ENCODE results near the gene LVRN.

Gene LVRN

DNA sequence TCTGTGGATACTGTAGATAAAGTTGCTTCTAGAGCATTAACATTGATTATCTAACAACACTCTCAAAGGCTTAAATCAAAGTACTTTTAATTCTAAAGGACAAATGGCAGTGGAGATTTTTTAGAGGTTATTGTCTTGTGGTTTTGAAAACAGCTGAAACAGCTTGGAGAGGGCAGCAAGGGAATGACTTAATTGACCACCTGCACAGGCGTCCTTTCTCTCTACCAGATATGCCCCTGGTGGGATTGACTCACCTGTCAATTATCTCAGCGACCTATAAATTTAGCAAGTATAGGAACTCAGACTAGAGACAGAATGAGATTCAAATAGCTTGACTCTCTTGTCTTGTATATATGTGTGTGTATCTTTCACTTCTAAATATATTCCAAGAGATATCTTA lies 83.5 kb downstream of the LVRN start:
- no peaks in the 10 kb centered on the region for H3K36me3 ChIP-seq (ENCODE audit: control insufficient read depth, insufficient read depth, low read length)
- no peaks in the 10 kb centered on the region for H3K9me3 ChIP-seq (ENCODE audit: control insufficient read depth, low read length)
- H3K4me3 ChIP-seq (ENCODE audit: low read depth, low read length) = no peak overlapping the region
- no peak overlapping the region for H3K9ac ChIP-seq
- H3K4me2 ChIP-seq (ENCODE audit: low read length) = no peak overlapping the region
- H3K27ac ChIP-seq = no peak overlapping the region
- TF ChIP-seq, protein P1, sequence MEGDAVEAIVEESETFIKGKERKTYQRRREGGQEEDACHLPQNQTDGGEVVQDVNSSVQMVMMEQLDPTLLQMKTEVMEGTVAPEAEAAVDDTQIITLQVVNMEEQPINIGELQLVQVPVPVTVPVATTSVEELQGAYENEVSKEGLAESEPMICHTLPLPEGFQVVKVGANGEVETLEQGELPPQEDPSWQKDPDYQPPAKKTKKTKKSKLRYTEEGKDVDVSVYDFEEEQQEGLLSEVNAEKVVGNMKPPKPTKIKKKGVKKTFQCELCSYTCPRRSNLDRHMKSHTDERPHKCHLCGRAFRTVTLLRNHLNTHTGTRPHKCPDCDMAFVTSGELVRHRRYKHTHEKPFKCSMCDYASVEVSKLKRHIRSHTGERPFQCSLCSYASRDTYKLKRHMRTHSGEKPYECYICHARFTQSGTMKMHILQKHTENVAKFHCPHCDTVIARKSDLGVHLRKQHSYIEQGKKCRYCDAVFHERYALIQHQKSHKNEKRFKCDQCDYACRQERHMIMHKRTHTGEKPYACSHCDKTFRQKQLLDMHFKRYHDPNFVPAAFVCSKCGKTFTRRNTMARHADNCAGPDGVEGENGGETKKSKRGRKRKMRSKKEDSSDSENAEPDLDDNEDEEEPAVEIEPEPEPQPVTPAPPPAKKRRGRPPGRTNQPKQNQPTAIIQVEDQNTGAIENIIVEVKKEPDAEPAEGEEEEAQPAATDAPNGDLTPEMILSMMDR (IDR thresholded peaks at IDR 0.05) = no peak
- no peak overlapping the region for H2AFZ ChIP-seq
- H3K79me2 ChIP-seq = no peaks in the 10 kb centered on the region
- no peaks in the 10 kb centered on the region for H3K27me3 ChIP-seq (ENCODE audit: control insufficient read depth, insufficient read depth, low read length)
- no peaks in the 10 kb centered on the region for H3K4me1 ChIP-seq

DNA sequence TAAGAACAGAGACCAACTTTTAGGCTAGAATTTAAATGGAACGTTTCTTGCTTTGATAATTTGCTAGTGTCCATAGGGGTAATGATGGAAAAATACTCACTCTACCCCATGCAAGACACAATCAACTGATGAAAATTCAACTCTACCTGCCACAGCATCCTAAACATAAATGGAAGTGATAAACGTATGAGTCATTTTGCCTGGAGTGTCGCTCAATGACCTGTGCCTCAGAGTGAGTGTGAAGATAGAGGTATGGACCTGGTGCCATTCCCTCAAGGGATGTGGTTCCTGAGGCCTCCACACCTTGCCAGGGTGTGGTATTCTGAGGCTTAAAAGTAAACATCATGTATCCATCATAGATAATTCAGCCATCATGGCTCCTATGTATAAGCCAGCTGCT lies 84.0 kb downstream of the LVRN start:
- no peak overlapping the region for H3K27ac ChIP-seq
- no peak overlapping the region for H3K4me2 ChIP-seq (ENCODE audit: low read length)
- TF ChIP-seq, protein P1 (IDR thresholded peaks at IDR 0.05) = no peak
- no peaks in the 10 kb centered on the region for H3K79me2 ChIP-seq
- H3K9me3 ChIP-seq (ENCODE audit: control insufficient read depth, low read length) = no peaks in the 10 kb centered on the region
- H3K36me3 ChIP-seq (ENCODE audit: control insufficient read depth, insufficient read depth, low read length) = no peaks in the 10 kb centered on the region
- no peaks in the 10 kb centered on the region for H3K4me1 ChIP-seq
- H3K27me3 ChIP-seq (ENCODE audit: control insufficient read depth, insufficient read depth, low read length) = no peaks in the 10 kb centered on the region
- no peak overlapping the region for H2AFZ ChIP-seq
- H3K4me3 ChIP-seq (ENCODE audit: low read depth, low read length) = no peak overlapping the region
- no peak overlapping the region for H3K9ac ChIP-seq

DNA sequence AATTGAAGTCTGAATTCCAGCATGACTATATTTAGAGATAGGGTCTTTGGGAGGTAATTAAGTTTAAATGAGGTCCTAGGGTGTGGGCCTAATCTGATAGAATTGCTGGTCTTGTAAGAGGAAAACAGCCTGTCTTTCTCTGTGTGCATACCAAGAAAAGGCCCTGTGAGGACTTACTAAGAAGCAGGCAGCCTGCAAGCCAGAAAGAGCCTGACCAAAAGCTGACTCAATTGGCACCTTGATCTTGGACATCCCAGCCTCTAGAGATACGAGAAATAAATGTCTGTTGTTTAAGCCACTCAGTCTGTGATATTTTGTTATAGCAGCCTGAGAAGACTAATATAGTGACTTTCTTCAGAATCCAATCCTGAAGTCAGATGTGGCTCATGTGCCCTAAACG lies 84.5 kb downstream of the LVRN start:
- Histone ChIP-seq H3K9me3 (ENCODE audit: control insufficient read depth, low read length) (no peaks in the 10 kb centered on the region), H3K27ac (no peak overlapping the region), H3K4me2 (ENCODE audit: low read length) (no peak overlapping the region), H3K36me3 (ENCODE audit: control insufficient read depth, insufficient read depth, low read length) (no peaks in the 10 kb centered on the region), H3K9ac (no peak overlapping the region), H3K27me3 (ENCODE audit: control insufficient read depth, insufficient read depth, low read length) (no peaks in the 10 kb centered on the region), H3K4me3 (ENCODE audit: low read depth, low read length) (no peak overlapping the region), H3K79me2 (no peaks in the 10 kb centered on the region), H3K4me1 (no peaks in the 10 kb centered on the region), H2AFZ (no peak overlapping the region)
- TF ChIP-seq, protein P1 (IDR thresholded peaks at IDR 0.05) = no peak

DNA sequence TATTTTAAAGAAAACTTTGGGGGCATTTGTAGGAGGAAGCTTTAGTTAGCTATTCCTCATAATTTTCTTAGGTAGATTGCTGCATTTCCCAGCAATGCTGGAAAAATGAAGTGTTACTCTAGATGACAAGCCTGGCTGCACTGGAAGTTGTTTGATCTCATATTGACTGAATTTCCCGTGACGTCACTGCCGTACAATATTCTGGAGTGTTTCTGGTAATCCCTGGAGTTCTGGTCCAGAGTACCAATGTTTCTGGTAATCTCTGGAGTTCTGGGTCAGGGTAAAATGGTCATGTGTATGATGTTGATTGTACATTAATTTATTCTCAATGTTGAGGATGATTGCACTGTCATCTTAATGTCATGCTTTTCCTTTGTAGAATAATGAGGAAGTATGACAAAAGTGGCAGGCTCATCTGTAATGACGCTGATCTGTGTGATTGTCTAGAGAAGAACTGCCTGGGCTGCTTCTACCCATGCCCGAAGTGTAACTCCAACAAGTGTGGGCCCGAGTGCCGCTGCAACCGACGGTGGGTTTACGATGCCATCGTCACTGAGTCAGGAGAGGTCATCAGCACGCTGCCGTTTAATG lies 96.2 kb downstream of the LVRN start:
- H3K4me3 ChIP-seq (ENCODE audit: low read depth, low read length) = no peak overlapping the region
- no peak overlapping the region for H2AFZ ChIP-seq
- H3K27ac ChIP-seq = no peak overlapping the region
- H3K79me2 ChIP-seq = no peaks in the 10 kb centered on the region
- no peaks in the 10 kb centered on the region for H3K36me3 ChIP-seq (ENCODE audit: control insufficient read depth, insufficient read depth, low read length)
- no peak overlapping the region for H3K4me2 ChIP-seq (ENCODE audit: low read length)
- no peaks in the 10 kb centered on the region for H3K9me3 ChIP-seq (ENCODE audit: control insufficient read depth, low read length)
- TF ChIP-seq, protein P1 (IDR thresholded peaks at IDR 0.05) = no peak
- H3K4me1 ChIP-seq = no peaks in the 10 kb centered on the region
- no peaks in the 10 kb centered on the region for H3K27me3 ChIP-seq (ENCODE audit: control insufficient read depth, insufficient read depth, low read length)
- no peak overlapping the region for H3K9ac ChIP-seq

DNA sequence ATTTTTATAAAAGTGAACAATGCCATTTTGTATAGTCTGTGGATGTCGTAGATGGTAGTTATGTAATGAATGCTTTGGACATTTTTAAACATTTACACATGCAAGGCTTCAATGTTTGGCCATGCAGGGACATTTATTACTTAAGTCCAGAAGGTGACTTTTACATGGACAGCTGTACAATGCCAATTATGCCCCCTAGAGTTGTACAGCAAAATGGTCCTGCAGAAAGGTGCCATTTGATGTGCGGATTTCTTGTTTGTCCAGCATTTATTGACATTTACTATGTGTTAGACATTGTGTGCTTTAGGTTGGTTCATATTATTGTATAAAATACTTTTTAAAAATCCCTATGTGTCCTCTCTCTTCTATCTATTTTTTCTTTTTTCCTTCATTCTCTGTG lies 100.1 kb downstream of the LVRN start:
- H3K9ac ChIP-seq = no peak overlapping the region
- no peaks in the 10 kb centered on the region for H3K27me3 ChIP-seq (ENCODE audit: control insufficient read depth, insufficient read depth, low read length)
- no peak overlapping the region for H2AFZ ChIP-seq

More for the DNA sequence above, 100.1 kb downstream of the LVRN start:
- Histone ChIP-seq H3K4me1 (no peaks in the 10 kb centered on the region), H3K79me2 (no peaks in the 10 kb centered on the region), H3K4me3 (ENCODE audit: low read depth, low read length) (no peak overlapping the region), H3K27ac (no peak overlapping the region), H3K4me2 (ENCODE audit: low read length) (no peak overlapping the region), H3K9me3 (ENCODE audit: control insufficient read depth, low read length) (no peaks in the 10 kb centered on the region), H3K36me3 (ENCODE audit: control insufficient read depth, insufficient read depth, low read length) (no peaks in the 10 kb centered on the region)
- TF ChIP-seq, protein P1 (IDR thresholded peaks at IDR 0.05) = no peak
